Adipocyte (in vitro differentiated cells): ENCODE results near the gene SLC29A4.
"Not testable (repeated sequence)": the region's sequence is repeated elsewhere in the genome, so short reads cannot be mapped to it uniquely, and the experiment has no call there.

Experiments used
- DNase-seq: peaks from one replicate; pipeline ENCODE4 v3.0.0-alpha.2; 2015; ENCODE audit warnings: low read depth
- H3K27me3 ChIP-seq: replicated peaks from 2 replicates; pipeline ENCODE4 v1.7.0; 2013; ENCODE audit warnings: mild to moderate bottlenecking, low read length, moderate library complexity; ENCODE audit not compliant: control insufficient read depth, insufficient read depth
- H3K36me3 ChIP-seq: 2 replicates; pipeline ENCODE4 v1.7.0; 2013; ENCODE audit warnings: low read length, mild to moderate bottlenecking, moderate library complexity; ENCODE audit not compliant: control insufficient read depth, insufficient read depth, severe bottlenecking
- H3K4me1 ChIP-seq: 2 replicates; pipeline ENCODE4 v1.7.0; 2013; ENCODE audit warnings: mild to moderate bottlenecking, low read length, moderate library complexity; ENCODE audit not compliant: control insufficient read depth, insufficient read depth
- H3K4me3 ChIP-seq: 2 replicates; pipeline ENCODE4 v1.7.0; 2013; ENCODE audit warnings: mild to moderate bottlenecking, low read length, moderate library complexity
- H3K9ac ChIP-seq: 2 replicates; pipeline ENCODE4 v1.7.0; 2013; ENCODE audit warnings: mild to moderate bottlenecking, low read length, moderate library complexity
- H3K9me3 ChIP-seq: 2 replicates; pipeline ENCODE4 v1.7.0; 2013; ENCODE audit warnings: mild to moderate bottlenecking, low read length, moderate library complexity; ENCODE audit not compliant: control insufficient read depth

Gene SLC29A4

DNA sequence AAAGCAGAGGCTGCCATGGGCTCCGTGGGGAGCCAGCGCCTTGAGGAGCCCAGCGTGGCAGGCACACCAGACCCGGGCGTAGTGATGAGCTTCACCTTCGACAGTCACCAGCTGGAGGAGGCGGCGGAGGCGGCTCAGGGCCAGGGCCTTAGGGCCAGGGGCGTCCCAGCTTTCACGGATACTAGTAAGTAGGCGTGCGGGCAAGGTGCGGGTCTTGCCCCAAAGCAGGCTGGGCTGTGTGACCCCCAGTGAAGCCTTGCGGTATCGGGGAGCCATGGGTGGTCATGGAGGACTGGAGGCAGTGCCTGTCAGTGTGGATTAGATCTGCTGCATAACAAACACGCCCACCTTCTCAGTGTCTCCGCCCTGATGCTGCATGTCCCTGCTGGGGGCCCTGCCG is 5.1 kb downstream of the SLC29A4 start:
- no peaks in the 10 kb centered on the region for H3K4me1 ChIP-seq
- DNase-seq = no peak
- H3K27me3 ChIP-seq = peaks cover 5% of the 10 kb centered on the region
- no peak overlapping the region for H3K9ac ChIP-seq
- no peak overlapping the region for H3K4me3 ChIP-seq
- H3K9me3 ChIP-seq = no peaks in the 10 kb centered on the region
- H3K36me3 ChIP-seq = no peaks in the 10 kb centered on the region

GRCh38 chr7:5288560-5288959 is 5.8 kb downstream of the SLC29A4 start:
- not testable (repeated sequence) for H3K9me3 ChIP-seq, H3K9ac ChIP-seq, H3K36me3 ChIP-seq, H3K4me3 ChIP-seq, DNase-seq, H3K27me3 ChIP-seq, H3K4me1 ChIP-seq

- H3K4me1 ChIP-seq = no peaks in the 10 kb centered on the region
- peaks cover 3% of the 10 kb centered on the region for H3K9me3 ChIP-seq
- H3K4me3 ChIP-seq = no peak overlapping the region
- no peak for DNase-seq
- H3K36me3 ChIP-seq = no peaks in the 10 kb centered on the region
- no peak overlapping the region for H3K9ac ChIP-seq
- H3K27me3 ChIP-seq = peaks cover 2% of the 10 kb centered on the region
Observed at GRCh38 chr7:5289355-5289754, 6.6 kb downstream of the SLC29A4 start.

- no peaks in the 10 kb centered on the region for H3K4me1 ChIP-seq
- no peak for DNase-seq
- H3K9me3 ChIP-seq = peaks cover 6% of the 10 kb centered on the region
- H3K4me3 ChIP-seq = no peak overlapping the region
- H3K27me3 ChIP-seq = peaks cover 3% of the 10 kb centered on the region
- H3K9ac ChIP-seq = no peak overlapping the region
- H3K36me3 ChIP-seq = no peaks in the 10 kb centered on the region
Observed at GRCh38 chr7:5291301-5291700, 8.6 kb downstream of the SLC29A4 start.

DNA sequence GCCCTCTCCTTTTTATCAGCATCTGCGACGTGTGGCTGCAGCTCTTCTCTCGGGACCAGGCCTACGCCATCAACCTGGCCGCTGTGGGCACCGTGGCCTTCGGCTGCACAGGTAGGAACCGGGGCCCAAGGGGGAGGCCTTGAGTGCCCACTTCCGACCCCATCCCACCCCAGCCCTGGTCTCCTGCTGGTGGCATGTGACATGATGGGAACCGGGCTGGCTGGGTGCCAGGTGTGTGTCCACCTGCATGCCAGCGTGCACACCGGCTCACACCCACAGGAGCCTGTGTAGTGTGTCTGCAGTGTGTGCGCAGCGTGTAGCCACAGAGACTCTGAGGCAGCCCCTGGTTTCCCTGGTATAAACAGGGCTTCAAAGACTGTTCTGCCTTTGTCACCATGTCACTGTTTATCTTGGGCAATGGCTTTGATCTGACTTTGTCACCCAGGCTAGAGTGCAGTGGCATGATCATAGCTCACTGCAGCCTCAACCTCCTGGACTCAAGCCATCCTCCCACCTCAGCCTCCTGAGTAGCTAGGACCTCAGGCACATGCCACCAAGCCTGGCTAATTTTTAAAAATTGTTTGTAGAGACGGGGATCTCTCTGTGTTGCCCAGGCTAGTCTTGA is 9.1 kb downstream of the SLC29A4 start:
- DNase-seq, H3K4me3 ChIP-seq, H3K9me3 ChIP-seq, H3K4me1 ChIP-seq, H3K36me3 ChIP-seq, H3K9ac ChIP-seq, H3K27me3 ChIP-seq: not testable (repeated sequence)

- H3K9me3 ChIP-seq = peaks cover 6% of the 10 kb centered on the region
- DNase-seq = no peak
- H3K4me3 ChIP-seq = no peak overlapping the region
- H3K27me3 ChIP-seq = peaks cover 3% of the 10 kb centered on the region
- H3K36me3 ChIP-seq = no peaks in the 10 kb centered on the region
- H3K9ac ChIP-seq = no peak overlapping the region
- no peaks in the 10 kb centered on the region for H3K4me1 ChIP-seq
Observed at GRCh38 chr7:5294169-5294987, 11.6 kb downstream of the SLC29A4 start.

GRCh38 chr7:5295039-5296014 is 12.6 kb downstream of the SLC29A4 start:
- Histone ChIP-seq H3K4me1 (no peaks in the 10 kb centered on the region), H3K4me3 (no peak overlapping the region), H3K9me3 (peaks cover 6% of the 10 kb centered on the region), H3K27me3 (peaks cover 3% of the 10 kb centered on the region), H3K36me3 (no peaks in the 10 kb centered on the region), H3K9ac (no peak overlapping the region)
- DNase-seq = no peak

GRCh38 chr7:5296015-5296610 is 13.4 kb downstream of the SLC29A4 start:
- no peak overlapping the region for H3K9ac ChIP-seq
- H3K27me3 ChIP-seq = peaks cover 3% of the 10 kb centered on the region
- no peak for DNase-seq
- peaks cover 6% of the 10 kb centered on the region for H3K9me3 ChIP-seq
- no peaks in the 10 kb centered on the region for H3K4me1 ChIP-seq
- no peak overlapping the region for H3K4me3 ChIP-seq
- H3K36me3 ChIP-seq = no peaks in the 10 kb centered on the region

DNA sequence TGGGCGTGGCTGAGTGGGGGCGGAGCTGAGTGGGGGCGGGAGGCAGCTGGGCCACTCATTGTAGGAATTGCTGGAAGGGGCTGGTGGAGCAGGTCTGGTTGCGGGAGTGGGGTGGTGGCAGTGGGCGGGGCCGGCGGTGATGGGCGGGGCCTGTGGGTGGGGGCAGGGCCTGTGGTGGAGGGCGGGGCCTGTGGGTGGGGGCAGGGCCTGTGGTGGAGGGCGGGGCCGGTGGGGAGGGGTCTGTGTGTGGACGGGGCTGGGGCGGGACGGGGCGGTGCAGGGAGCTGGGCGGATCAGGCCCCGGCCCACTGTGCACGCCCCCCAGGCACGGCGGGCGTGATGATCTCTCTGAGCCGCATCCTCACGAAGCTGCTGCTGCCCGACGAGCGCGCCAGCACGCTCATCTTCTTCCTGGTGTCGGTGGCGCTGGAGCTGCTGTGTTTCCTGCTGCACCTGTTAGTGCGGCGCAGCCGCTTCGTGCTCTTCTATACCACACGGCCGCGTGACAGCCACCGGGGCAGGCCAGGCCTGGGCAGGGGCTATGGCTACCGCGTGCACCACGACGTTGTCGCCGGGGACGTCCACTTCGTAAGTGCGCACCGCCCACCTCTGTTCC is 14.0 kb downstream of the SLC29A4 start:
- Histone ChIP-seq H3K9ac (no peak overlapping the region), H3K4me1 (no peaks in the 10 kb centered on the region), H3K27me3 (peaks cover 3% of the 10 kb centered on the region), H3K4me3 (no peak overlapping the region), H3K36me3 (no peaks in the 10 kb centered on the region), H3K9me3 (peaks cover 6% of the 10 kb centered on the region)
- no peak for DNase-seq

GRCh38 chr7:5300366-5300765 is 17.6 kb downstream of the SLC29A4 start:
- H3K36me3 ChIP-seq = no peaks in the 10 kb centered on the region

More at GRCh38 chr7:5300366-5300765, 17.6 kb downstream of the SLC29A4 start:
- no peaks in the 10 kb centered on the region for H3K27me3 ChIP-seq
- no peak for DNase-seq
- no peaks in the 10 kb centered on the region for H3K4me1 ChIP-seq
- H3K9ac ChIP-seq = no peak overlapping the region
- H3K4me3 ChIP-seq = no peak overlapping the region
- no peaks in the 10 kb centered on the region for H3K9me3 ChIP-seq
